HG02943 (cell line): Measurements from ENCODE around the gene PIWIL4.
"Not testable (repeated sequence)": the region's sequence is repeated elsewhere in the genome, so short reads cannot be mapped to it uniquely, and the experiment has no call there.

Source experiments
- ATAC-seq: cut with Tn5 transposase; IDR thresholded peaks from one replicate; pipeline ENCODE4 v1.9.1; 2021; ENCODE audit warnings: mild to moderate bottlenecking, low read depth, moderate library complexity; ENCODE audit not compliant: unreplicated experiment

PIWIL4 gene

GRCh38 chr11:94630221-94630620 is 63.1 kb downstream of the PIWIL4 start:
- ATAC-seq = no peak

DNA sequence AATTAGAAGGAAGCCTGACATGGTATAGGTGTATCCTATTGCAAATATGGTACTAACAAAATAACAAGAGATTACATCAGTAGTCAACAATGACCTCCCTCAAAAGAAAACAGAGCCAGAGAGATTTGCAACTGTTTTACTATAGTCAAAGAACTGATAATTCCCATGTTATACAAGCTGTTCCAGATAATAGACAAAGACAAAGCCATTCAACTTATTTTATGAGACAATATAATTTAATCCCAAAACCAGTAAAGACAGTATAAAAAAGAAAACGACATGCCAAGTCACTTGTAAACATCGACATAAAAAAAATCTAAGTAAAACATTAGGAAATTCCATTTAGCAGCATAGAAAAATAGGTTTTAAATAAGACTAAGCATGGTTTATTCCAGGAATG is 65.2 kb downstream of the PIWIL4 start:
- ATAC-seq = no peak

DNA sequence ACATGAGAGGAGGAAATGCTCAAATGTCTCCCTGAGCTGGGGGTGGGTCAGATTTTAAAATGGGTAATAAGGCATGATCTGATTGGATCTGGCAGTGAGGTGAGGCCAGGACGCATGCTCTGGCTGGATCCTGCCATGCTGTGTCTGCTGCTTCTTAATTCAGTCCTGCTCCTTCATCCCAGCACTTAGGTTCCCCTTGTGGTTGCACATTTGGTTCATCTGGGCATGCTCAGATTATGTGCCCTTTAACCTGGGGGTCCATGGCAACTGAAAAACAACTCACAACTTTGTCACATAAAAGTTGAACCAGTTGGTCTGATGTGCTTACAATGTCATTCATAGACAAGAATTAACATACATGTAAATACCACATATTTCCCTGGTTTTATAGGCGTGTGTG is 67.9 kb downstream of the PIWIL4 start:
- no peak for ATAC-seq

GRCh38 chr11:94636388-94636949 is 69.3 kb downstream of the PIWIL4 start:
- ATAC-seq = no peak

DNA sequence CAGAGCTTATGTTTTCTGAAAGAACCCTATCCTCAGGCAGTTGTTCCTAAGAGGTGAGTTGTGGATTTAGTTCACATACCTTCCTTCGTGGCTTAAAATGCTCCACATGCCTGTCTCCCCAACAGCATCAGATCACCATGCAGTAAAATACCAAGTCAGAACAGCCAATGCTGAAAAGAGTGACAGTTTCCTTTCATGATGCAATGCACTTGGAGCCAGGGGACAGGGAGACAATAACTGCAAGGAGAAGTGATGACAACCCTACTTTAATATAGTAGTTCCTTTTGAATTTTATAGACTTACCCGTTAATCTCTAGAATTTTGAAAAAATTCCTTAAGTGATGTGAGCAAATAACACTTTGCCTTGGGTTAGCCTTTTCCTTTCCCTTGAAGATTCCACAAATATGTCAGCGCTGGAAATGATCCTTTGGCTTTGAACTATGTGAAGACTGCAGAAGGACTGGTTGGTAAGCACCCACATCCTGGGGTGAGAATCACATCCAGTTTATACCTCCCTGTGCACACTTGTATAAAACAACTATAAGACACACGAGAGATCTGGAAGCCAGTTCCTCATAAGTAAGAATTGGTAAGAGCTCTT is 71.2 kb downstream of the PIWIL4 start:
- ATAC-seq = no peak

DNA sequence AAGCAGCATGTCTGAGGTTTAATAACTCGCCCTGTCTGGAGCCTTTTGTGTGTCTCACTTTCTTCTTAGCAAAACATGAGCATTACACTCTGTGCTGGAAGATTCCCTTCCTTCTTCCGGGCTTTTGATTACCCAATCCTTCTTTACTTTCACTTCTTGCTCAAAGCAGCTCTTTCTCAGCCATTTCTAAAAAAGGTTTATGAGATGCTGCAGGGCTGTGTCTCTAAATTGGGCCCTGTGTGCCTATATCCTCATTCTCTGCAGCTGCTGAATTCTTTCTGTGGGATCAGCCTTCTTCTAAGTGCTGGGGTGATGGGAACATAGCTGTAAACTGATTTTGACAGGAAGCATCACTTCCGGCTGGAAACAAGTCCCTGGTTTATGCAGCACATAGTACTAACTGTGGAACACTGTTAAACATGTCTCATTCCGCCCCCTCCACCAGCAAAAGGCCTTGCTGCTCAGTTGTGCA is 71.8 kb downstream of the PIWIL4 start:
- no peak for ATAC-seq

DNA sequence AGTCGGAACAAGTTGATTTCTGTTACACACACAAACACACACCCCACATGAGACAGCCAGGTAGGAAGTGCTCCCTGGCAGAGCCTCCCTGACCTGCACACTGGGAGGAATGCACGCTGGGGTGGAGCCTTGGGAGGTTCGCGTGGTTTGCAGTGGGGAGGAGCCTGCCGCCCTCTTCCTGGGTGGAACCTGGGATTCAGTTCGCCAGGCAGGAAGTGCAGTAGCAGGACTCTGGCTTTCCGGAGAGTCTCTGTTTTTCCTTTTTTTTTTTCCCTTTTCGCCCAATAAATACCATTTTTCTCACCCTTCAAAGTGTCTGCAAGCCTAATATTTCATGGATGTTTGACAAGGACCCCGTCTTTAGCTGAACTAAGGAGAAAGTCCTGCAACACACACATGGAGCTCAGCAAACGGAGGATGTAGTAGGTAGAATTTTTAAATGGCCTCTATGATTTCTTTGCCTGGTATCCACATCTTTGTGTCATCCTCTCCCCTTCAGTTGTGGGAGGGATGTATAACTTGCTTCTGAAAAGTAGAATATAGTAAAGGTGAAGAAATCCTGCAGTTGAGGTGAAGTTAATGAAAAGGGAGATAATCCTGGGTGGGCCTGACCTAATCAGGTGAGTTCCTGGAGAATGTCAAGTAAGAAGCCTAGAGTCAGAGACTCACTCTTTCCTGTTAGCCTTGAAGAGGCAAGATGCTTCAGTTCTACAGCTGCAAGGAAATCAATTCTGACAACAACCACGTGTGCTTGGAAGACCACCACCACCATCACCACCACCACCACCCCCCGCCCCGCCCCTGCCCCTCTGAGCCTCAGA is 72.9 kb downstream of the PIWIL4 start:
- ATAC-seq = no peak

GRCh38 chr11:94641167-94641761 is 74.1 kb downstream of the PIWIL4 start:
- ATAC-seq = no peak

DNA sequence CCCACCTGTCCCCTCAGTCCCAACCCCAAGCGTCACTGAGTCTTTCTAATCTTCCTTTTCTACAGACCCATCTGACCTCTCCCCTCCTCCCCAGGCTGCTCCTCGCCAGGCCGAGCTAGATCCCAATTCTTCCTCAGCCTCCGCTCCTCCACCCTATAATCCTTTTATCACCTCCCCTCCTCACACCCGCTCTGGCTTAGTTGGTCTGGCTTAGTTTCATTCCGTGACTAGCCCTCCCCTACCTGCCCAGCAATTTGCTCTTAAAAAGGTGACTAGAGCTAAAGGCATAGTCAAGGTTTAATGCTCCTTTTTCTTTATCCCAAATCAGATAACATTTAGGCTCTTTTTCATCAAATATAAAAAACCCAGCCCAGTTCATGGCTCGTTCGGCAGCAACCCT is 76.0 kb downstream of the PIWIL4 start:
- ATAC-seq = not testable (repeated sequence)

GRCh38 chr11:94647926-94648325 is 80.8 kb downstream of the PIWIL4 start:
- ATAC-seq = no peak

DNA sequence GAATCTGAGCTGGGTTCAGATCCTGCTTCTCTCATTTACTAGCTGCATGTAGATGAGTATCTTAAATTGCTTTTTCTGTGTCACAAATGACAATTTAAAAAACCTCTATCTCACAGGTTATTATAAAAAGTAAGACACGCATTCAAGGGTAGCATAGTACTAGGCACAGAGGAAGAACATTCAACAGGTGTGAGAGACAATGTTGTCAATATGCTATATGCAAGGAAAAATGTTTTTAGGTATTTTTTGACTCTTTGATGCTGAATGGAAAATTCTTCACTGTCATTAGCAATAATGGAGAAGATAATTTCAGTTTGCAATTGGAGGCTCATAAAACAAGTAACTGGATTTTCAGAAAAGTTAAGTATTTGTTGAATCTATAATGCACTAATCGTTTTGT is 81.6 kb downstream of the PIWIL4 start:
- ATAC-seq = no peak

DNA sequence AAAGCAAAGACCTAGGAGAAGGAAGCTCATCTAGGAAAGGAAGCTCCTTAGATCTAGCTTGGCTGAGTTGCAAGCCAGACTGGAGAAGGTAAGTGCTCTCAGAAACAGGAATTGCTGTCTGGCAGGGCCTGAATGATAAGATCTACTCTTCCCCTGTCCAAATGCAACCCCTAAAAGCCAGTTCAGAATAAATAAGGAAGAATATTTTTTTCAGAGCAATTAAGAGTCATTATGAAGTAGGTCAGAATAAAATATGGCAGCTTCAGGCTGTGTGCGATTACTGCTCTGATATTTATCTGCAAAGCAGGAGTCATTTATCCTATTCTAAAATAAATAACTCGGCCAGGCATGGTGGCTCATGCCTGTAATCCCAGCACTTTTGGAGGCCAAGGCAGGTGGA is 82.1 kb downstream of the PIWIL4 start:
- ATAC-seq = no peak

- no peak for ATAC-seq
These were observed 82.9 kb downstream of the PIWIL4 start for GRCh38 chr11:94649964-94650623.

DNA sequence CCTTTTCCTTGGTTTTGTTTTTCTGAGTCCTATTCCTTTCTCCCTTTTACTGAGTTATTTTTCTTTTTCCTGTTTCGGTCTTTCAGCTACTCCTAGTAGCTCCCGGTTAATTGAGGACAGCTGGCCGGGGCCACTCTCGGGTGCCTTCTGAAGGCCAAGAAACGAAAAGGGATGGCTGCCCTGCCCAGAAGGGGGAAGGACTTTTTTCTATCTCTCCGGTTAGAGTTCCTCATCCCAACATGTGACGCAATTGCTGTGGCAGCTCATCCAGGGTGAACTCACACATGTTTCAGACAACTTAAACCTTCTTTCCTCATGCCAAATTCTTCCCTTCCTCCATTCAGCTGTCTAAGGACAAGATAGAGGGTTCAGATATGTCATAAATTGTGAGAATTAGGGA is 83.6 kb downstream of the PIWIL4 start:
- ATAC-seq = no peak

GRCh38 chr11:94652735-94653284 is 85.6 kb downstream of the PIWIL4 start:
- ATAC-seq = no peak

GRCh38 chr11:94653561-94653960 is 86.4 kb downstream of the PIWIL4 start:
- ATAC-seq = no peak

DNA sequence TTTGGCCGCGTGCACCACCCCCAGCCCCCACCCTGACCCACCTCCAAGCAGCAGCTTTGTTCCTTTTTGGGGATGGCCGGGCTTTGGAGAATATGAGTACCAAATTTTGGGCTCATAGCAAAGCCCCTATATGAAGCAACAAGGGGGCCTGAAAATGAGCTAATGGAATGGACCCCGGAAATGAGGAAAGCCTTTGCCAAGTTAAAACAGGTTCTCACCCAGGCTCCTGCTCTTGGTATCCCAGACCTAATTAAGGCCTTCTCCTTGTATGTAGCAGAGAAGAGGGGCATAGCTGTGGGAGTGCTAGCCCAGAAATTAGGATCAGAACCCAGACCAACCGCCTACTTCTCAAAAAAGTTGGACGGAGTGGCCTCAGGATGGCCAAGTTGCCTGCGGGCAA is 87.0 kb downstream of the PIWIL4 start:
- no peak for ATAC-seq

DNA sequence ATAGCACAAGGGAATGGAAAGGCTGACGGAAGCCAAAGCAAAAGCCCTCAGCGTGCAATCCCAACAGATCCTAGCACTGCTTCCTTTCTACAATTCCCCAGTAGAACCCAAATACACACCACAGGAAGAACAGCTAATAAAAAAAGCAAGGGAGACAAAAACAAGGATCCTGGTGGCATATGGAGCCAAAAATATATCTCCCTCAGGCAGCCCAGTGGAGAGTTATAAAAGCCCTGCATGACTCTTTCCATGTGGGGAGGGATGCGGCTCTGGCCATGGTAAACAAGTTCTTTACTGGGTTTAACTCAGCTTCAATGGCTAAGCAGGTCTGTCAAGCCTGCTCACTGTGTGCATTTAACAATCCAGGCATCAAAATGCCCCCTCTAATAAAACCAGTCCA is 88.1 kb downstream of the PIWIL4 start:
- ATAC-seq = no peak

DNA sequence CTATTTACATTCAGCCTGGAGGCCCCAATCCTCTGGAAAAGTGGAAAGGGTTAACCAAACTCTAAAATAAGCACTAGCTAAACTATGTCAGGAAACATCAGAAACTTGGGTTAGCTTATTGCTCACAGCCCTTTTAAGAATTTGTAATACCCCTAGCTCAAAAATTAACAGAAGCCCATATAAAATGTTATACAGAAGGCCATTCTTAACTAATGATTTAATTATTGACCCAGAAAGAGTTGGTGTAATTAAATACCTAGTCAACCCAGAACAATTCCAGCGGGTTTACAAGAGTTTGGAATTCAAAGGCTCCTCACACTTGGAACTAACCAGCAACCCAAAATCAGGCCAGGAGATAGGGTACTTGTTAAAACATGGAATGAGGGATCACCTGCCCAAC is 88.8 kb downstream of the PIWIL4 start:
- no peak for ATAC-seq

GRCh38 chr11:94656968-94657367 is 89.8 kb downstream of the PIWIL4 start:
- no peak for ATAC-seq

GRCh38 chr11:94657629-94658028 is 90.5 kb downstream of the PIWIL4 start:
- no peak for ATAC-seq
